GM13976 (cell line): ENCODE data around the gene MCM7.

Source experiments
- DNase-seq: peaks from one replicate; pipeline ENCODE4 v3.0.0; 2012; ENCODE audit warnings: low spot score
- in situ Hi-C: fragments of 300-500 bp; cut with MboI; formaldehyde crosslinking; loops from one replicate; pipeline ENCODE4 v1.12.0; 2022; ENCODE audit warnings: low sequenced_read_pairs, mixed read lengths, inconsistent platforms; ENCODE audit not compliant: unreplicated experiment
- TF ChIP-seq, protein P1 (sequence below): IDR thresholded peaks from 2 replicates; pipeline ENCODE4 v1.5.1; 2012; ENCODE audit warnings: borderline replicate concordance, mild to moderate bottlenecking; ENCODE audit not compliant: insufficient read depth; ENCODE audit errors: extremely low read depth, missing control alignments, control extremely low read depth

Gene MCM7

DNA sequence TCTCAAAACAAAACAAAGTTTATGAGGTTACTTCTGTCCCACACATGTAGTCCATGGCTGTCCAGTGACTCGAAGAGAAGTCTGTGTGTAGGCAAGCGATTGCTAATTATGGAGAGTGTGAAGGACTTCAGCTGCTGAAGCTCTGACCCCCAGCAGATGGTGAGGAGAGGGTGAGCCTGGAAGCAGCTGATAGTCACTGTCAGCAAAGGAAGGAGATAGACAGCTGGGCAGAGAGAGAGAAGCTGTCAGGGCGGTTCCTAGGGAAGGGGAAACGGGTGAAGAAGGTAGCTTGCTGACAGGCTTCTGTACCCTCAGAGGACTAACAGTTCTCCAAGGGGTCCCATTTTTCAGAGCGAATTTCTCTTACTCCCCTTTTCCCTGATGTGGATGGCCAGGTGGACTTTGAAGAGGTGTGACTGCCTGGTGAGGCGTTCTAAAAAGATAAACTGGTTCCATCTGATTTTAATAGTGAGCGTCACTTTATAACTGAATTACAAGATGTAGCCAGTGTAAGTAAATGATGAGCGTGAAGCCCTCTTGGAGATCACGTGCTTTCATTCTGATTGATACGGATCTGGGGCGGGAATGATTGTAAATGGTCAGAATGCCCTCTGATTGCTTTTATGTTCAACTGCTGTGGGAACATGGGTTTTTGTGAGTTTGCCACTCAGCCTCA is 39.5 kb downstream of the MCM7 start:
- in situ Hi-C loops = no loop called here
- TF ChIP-seq, protein P1, sequence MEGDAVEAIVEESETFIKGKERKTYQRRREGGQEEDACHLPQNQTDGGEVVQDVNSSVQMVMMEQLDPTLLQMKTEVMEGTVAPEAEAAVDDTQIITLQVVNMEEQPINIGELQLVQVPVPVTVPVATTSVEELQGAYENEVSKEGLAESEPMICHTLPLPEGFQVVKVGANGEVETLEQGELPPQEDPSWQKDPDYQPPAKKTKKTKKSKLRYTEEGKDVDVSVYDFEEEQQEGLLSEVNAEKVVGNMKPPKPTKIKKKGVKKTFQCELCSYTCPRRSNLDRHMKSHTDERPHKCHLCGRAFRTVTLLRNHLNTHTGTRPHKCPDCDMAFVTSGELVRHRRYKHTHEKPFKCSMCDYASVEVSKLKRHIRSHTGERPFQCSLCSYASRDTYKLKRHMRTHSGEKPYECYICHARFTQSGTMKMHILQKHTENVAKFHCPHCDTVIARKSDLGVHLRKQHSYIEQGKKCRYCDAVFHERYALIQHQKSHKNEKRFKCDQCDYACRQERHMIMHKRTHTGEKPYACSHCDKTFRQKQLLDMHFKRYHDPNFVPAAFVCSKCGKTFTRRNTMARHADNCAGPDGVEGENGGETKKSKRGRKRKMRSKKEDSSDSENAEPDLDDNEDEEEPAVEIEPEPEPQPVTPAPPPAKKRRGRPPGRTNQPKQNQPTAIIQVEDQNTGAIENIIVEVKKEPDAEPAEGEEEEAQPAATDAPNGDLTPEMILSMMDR = no peak
- no peak for DNase-seq

DNA sequence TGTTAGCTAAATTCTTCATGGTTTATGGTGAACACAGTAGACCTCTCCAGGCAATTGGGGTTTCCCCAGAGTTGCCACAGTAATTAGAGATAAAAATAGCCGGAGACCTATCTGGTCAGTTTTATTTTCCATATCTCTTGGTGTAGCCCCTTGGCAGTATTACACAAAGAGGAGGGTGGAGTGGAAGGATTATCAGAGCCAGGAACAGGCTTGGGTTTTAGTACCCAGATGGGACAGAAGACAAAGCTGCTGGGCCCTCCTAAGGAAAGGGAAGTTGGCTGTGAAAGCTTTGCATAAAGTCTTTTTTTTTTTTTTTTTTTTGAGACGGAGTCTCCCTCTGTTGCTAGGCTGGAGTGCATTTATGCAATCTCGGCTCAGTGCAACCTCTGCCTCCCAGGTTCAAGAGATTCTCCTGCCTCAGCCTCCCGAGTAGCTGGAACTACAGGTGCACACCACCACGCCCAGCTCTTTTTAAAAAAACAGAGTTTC is 41.9 kb downstream of the MCM7 start:
- in situ Hi-C loops = no loop called here
- TF ChIP-seq, protein P1 = no peak
- DNase-seq = no peak

- DNase-seq = no peak
- in situ Hi-C loops = no loop called here
These were observed 44.2 kb downstream of the MCM7 start for GRCh38 chr7:100057006-100057405.

GRCh38 chr7:100053215-100053614 is 48.0 kb downstream of the MCM7 start:
- TF ChIP-seq, protein P1 = no peak
- DNase-seq = peak; percentile 62
- in situ Hi-C loops = no loop called here

More at GRCh38 chr7:100057006-100057405, 44.2 kb downstream of the MCM7 start:
- TF ChIP-seq, protein P1 = no peak

DNA sequence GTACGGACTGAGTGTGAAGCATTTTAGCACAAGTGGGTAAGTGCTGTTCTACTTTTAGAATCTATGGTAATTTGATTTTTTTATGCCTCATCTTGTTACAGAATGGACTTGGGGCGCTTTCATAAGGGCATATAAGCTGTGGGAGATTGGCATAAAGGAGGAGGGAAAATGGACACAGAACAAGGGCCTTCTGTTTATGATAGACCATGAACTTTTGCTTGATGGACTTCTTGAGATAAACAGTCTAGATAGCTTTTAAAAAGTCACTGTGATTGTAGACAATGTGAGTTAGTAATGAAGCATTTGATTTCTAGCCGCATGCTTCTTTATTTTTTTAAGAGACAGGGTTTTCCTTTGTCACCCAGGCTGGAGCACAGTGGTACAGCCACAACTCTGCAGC is 49.6 kb downstream of the MCM7 start:
- DNase-seq = no peak
- in situ Hi-C loops = no loop called here
- TF ChIP-seq, protein P1 = no peak

GRCh38 chr7:100049441-100050291 is 51.5 kb downstream of the MCM7 start, which contains the start of gene ZSCAN21:
Gene ZSCAN21, plus strand, starts transcription at chr7:100049774. Its CDS starts 7,233 bp downstream, at chr7:100057007.
- TF ChIP-seq, protein P1 = peak; percentile 30
- in situ Hi-C loops = no loop called here
- DNase-seq = peak; percentile 93
